ENCODE data around the gene NECTIN4. TPM values are rescaled to one million over a fixed set of nuclear protein-coding genes. Genes with fewer than 3 reads are reported as not detected.

NECTIN4 gene
- total and polyA plus RNA-seq, 9 donors: 0.07 to 4.4 (median 0.21) TPM; not detected in 3

DNA sequence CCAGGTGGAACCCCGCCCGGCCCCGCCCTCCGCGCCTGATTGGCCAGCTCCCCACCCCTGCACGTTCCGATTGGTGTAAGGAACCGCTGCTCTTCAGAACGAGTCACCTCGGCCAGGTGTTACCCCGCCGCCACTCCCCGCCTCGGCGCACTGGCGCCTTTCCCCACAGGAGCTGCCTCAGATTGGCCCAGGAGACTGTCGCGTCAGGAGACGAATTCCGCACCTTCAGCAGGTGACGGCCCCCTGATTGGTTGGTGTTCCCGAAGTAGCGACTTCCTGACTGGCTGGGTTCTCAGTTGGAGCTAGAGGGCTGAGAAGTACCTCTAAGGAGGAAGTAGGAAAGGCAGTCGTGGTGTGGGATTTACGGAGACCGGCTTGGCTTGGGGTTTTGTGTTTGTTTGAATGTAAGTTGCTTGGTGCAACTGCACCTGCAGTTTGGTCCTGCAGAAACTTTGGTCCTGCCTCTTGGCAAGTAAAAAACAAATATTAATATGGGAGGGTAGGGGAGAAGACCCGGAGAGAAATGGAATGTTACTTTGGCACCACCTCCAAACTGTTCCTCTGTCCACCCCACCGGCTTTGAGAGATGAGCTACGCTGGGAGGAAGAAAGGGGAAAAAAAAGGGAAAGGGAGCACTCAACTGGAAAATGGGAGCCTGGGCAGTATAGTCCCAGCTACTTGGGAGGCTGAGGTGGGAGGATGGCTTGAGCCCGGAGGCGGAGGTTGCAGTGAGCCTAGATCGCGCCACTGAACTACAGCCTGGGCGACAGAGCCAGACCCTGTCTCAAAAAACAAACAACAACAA lies 68.0 kb downstream of the NECTIN4 start:
- Histone ChIP-seq H3K4me1 (ENCODE audit: insufficient read depth) (peaks cover 2% of the 10 kb centered on the region), H3K4me3 (peak overlapping the region; percentile 49), H3K27me3 (no peaks in the 10 kb centered on the region), H3K9me3 (no peaks in the 10 kb centered on the region), H3K27ac (peak overlapping the region; percentile 15 to 68), H3K36me3 (no peaks in the 10 kb centered on the region)
- DNase-seq: peak; percentile 78 to 86 (median 82)
- TF ChIP-seq EP300 (IDR thresholded peaks at IDR 0.05) (no peak), POLR2A (IDR thresholded peaks at IDR 0.05) (no peak)
- TF ChIP-seq, protein P1, sequence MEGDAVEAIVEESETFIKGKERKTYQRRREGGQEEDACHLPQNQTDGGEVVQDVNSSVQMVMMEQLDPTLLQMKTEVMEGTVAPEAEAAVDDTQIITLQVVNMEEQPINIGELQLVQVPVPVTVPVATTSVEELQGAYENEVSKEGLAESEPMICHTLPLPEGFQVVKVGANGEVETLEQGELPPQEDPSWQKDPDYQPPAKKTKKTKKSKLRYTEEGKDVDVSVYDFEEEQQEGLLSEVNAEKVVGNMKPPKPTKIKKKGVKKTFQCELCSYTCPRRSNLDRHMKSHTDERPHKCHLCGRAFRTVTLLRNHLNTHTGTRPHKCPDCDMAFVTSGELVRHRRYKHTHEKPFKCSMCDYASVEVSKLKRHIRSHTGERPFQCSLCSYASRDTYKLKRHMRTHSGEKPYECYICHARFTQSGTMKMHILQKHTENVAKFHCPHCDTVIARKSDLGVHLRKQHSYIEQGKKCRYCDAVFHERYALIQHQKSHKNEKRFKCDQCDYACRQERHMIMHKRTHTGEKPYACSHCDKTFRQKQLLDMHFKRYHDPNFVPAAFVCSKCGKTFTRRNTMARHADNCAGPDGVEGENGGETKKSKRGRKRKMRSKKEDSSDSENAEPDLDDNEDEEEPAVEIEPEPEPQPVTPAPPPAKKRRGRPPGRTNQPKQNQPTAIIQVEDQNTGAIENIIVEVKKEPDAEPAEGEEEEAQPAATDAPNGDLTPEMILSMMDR (IDR thresholded peaks at IDR 0.05): no peak
- intact Hi-C loops (cut with DNase I): no loop called here
- 12 to 15% (median 15%) methylated on average over 30 to 34 of the region's 34 CpGs for WGBS, 3 donors

Small RNA genes within 50 kb of the gene (small RNA-seq; reads per million reads assigned to genes)
- not detected for gene AL591806.2

Other genes starting within 250 kb of the NECTIN4 start
- gene CD244, start 226.7 kb downstream of the NECTIN4 start, total RNA-seq: 1 to 10 TPM in 2 of 7 donors, under 1 TPM in 5; 0.45 to 3.1 (median 0.51) TPM
- gene CD244, start 226.7 kb downstream of the NECTIN4 start, polyA plus RNA-seq: 1 to 10 TPM in 1 of 2 donors, under 1 TPM in 1; 0.75 to 2.8 TPM
- 1,000 to 10,000 TPM in 1 of 7 donors, 10 to 100 TPM in 1, 1 to 10 TPM in 4, under 1 TPM in 1; 0.48 to 1,183 (median 2.0) TPM for gene ITLN1, start 204.4 kb downstream of the NECTIN4 start, total RNA-seq
- 10 to 100 TPM in 1 of 2 donors, 1 to 10 TPM in 1; 4.5 to 44.1 TPM for gene ITLN1, start 204.4 kb downstream of the NECTIN4 start, polyA plus RNA-seq
- gene ITLN2, start 134.7 kb downstream of the NECTIN4 start, total RNA-seq: 1 to 10 TPM in 6 of 7 donors, under 1 TPM in 1; 0.53 to 7.2 (median 2.1) TPM
- 1 to 10 TPM; 3.4 to 7.6 TPM for gene ITLN2, start 134.7 kb downstream of the NECTIN4 start, polyA plus RNA-seq
- 10 to 100 TPM; 14.8 to 62.7 (median 34.9) TPM for gene F11R, start 68.4 kb downstream of the NECTIN4 start, total RNA-seq
- 10 to 100 TPM; 26.1 to 68.5 TPM for gene F11R, start 68.4 kb downstream of the NECTIN4 start, polyA plus RNA-seq
- gene TSTD1, start 50.6 kb downstream of the NECTIN4 start, total RNA-seq: 100 to 1,000 TPM in 1 of 7 donors, 10 to 100 TPM in 6; 32.6 to 200 (median 50.3) TPM
- 100 to 1,000 TPM in 1 of 2 donors, 10 to 100 TPM in 1; 13.6 to 107 TPM for gene TSTD1, start 50.6 kb downstream of the NECTIN4 start, polyA plus RNA-seq
- gene USF1, start 43.6 kb downstream of the NECTIN4 start, total RNA-seq: 10 to 100 TPM; 28.1 to 49.6 (median 44.0) TPM
- 10 to 100 TPM; 38.8 to 54.8 TPM for gene USF1, start 43.6 kb downstream of the NECTIN4 start, polyA plus RNA-seq
- gene ARHGAP30, start 19.7 kb downstream of the NECTIN4 start, total RNA-seq: 1 to 10 TPM; 1.7 to 6.3 (median 2.8) TPM
- 1 to 10 TPM; 1.6 to 9.3 TPM for gene ARHGAP30, start 19.7 kb downstream of the NECTIN4 start, polyA plus RNA-seq
- 10 to 100 TPM in 2 of 7 donors, 1 to 10 TPM in 5; 5.5 to 23.3 (median 7.5) TPM for gene KLHDC9, start 8.8 kb upstream of the NECTIN4 start, total RNA-seq
- 1 to 10 TPM; 7.1 to 7.3 TPM for gene KLHDC9, start 8.8 kb upstream of the NECTIN4 start, polyA plus RNA-seq
- gene PFDN2, start 28.5 kb upstream of the NECTIN4 start, total RNA-seq: 10 to 100 TPM; 18.1 to 54.0 (median 46.9) TPM
- gene PFDN2, start 28.5 kb upstream of the NECTIN4 start, polyA plus RNA-seq: 10 to 100 TPM; 66.6 to 94.4 TPM
- 10 to 100 TPM; 25.4 to 37.1 (median 33.7) TPM for gene NIT1, start 28.5 kb upstream of the NECTIN4 start, total RNA-seq
- gene NIT1, start 28.5 kb upstream of the NECTIN4 start, polyA plus RNA-seq: 10 to 100 TPM; 36.7 to 37.5 TPM
- 10 to 100 TPM; 19.0 to 40.2 (median 38.1) TPM for gene DEDD, start 43.1 kb upstream of the NECTIN4 start, total RNA-seq
- 10 to 100 TPM; 35.2 to 53.9 TPM for gene DEDD, start 43.1 kb upstream of the NECTIN4 start, polyA plus RNA-seq
- gene UFC1, start 64.4 kb upstream of the NECTIN4 start, total RNA-seq: 100 to 1,000 TPM in 3 of 7 donors, 10 to 100 TPM in 4; 63.2 to 111 (median 96.1) TPM
- gene UFC1, start 64.4 kb upstream of the NECTIN4 start, polyA plus RNA-seq: 100 to 1,000 TPM; 131 to 209 TPM
- 10 to 100 TPM; 16.7 to 41.9 (median 38.5) TPM for gene USP21, start 69.9 kb upstream of the NECTIN4 start, total RNA-seq
- gene USP21, start 69.9 kb upstream of the NECTIN4 start, polyA plus RNA-seq: 10 to 100 TPM; 29.2 to 32.0 TPM
- gene PPOX, start 76.9 kb upstream of the NECTIN4 start, total RNA-seq: 10 to 100 TPM; 20.1 to 37.9 (median 24.2) TPM
- 10 to 100 TPM; 21.1 to 29.6 TPM for gene PPOX, start 76.9 kb upstream of the NECTIN4 start, polyA plus RNA-seq
- 10 to 100 TPM; 23.1 to 40.6 (median 28.8) TPM for gene B4GALT3, start 87.9 kb upstream of the NECTIN4 start, total RNA-seq
- 10 to 100 TPM; 24.2 to 44.0 TPM for gene B4GALT3, start 87.9 kb upstream of the NECTIN4 start, polyA plus RNA-seq
- 100 to 1,000 TPM in 4 of 7 donors, 10 to 100 TPM in 3; 40.7 to 437 (median 103) TPM for gene ADAMTS4, start 109.5 kb upstream of the NECTIN4 start, total RNA-seq
- gene ADAMTS4, start 109.5 kb upstream of the NECTIN4 start, polyA plus RNA-seq: 10 to 100 TPM in 1 of 2 donors, under 1 TPM in 1; 0.90 to 19.4 TPM
- gene NDUFS2, start 112.8 kb upstream of the NECTIN4 start, total RNA-seq: 100 to 1,000 TPM in 4 of 7 donors, 10 to 100 TPM in 3; 90.7 to 137 (median 105) TPM
- 100 to 1,000 TPM in 1 of 2 donors, 10 to 100 TPM in 1; 76.2 to 140 TPM for gene NDUFS2, start 112.8 kb upstream of the NECTIN4 start, polyA plus RNA-seq
- 10 to 100 TPM in 4 of 7 donors, 1 to 10 TPM in 3; 7.1 to 38.0 (median 19.3) TPM for gene FCER1G, start 125.7 kb upstream of the NECTIN4 start, total RNA-seq
- 100 to 1,000 TPM in 1 of 2 donors, 10 to 100 TPM in 1; 38.3 to 270 TPM for gene FCER1G, start 125.7 kb upstream of the NECTIN4 start, polyA plus RNA-seq
- 1 to 10 TPM in 1 of 7 donors, under 1 TPM in 1, not detected in 5; 0.85 to 4.3 TPM for gene APOA2, start 134.1 kb upstream of the NECTIN4 start, total RNA-seq
- gene APOA2, start 134.1 kb upstream of the NECTIN4 start, polyA plus RNA-seq: not detected
- gene TOMM40L, start 136.5 kb upstream of the NECTIN4 start, total RNA-seq: 10 to 100 TPM in 1 of 7 donors, 1 to 10 TPM in 6; 2.4 to 15.2 (median 7.5) TPM
- 10 to 100 TPM in 1 of 2 donors, 1 to 10 TPM in 1; 3.7 to 10.4 TPM for gene TOMM40L, start 136.5 kb upstream of the NECTIN4 start, polyA plus RNA-seq
- not detected for gene NR1I3, start 148.6 kb upstream of the NECTIN4 start, total RNA-seq
- gene NR1I3, start 148.6 kb upstream of the NECTIN4 start, polyA plus RNA-seq: not detected
- gene PCP4L1, start 169.2 kb upstream of the NECTIN4 start, total RNA-seq: 10 to 100 TPM in 1 of 7 donors, 1 to 10 TPM in 5, under 1 TPM in 1; 0.69 to 20.2 (median 1.7) TPM
- gene PCP4L1, start 169.2 kb upstream of the NECTIN4 start, polyA plus RNA-seq: 1 to 10 TPM; 2.6 to 9.4 TPM
- gene MPZ, start 220.4 kb upstream of the NECTIN4 start, total RNA-seq: 1 to 10 TPM; 1.4 to 3.8 (median 2.5) TPM
- 1 to 10 TPM; 2.3 to 9.3 TPM for gene MPZ, start 220.4 kb upstream of the NECTIN4 start, polyA plus RNA-seq
- gene SDHC, start 224.8 kb upstream of the NECTIN4 start, total RNA-seq: 100 to 1,000 TPM in 5 of 7 donors, 10 to 100 TPM in 2; 12.6 to 149 (median 126) TPM
- 100 to 1,000 TPM; 115 to 327 TPM for gene SDHC, start 224.8 kb upstream of the NECTIN4 start, polyA plus RNA-seq